K562 (cell line): ENCODE measurements around the gene CENPN. TPM values are rescaled to one million over a fixed set of nuclear protein-coding genes. Genes with fewer than 3 reads are reported as not detected.

ENCODE experiments used
- CBFA2T2 ChIP-seq: fragments of 450-650 bp; conservative IDR thresholded peaks from 2 replicates; pipeline ENCODE4 v1.6.1; 2017; ENCODE audit warnings: mild to moderate bottlenecking
- ELF4 ChIP-seq: fragments of 450-650 bp; formaldehyde crosslinking; IDR thresholded peaks from 2 replicates; pipeline ENCODE4 v1.4.0; 2022; ENCODE audit warnings: missing genetic modification characterization
- EP400 ChIP-seq: fragments of 450-650 bp; IDR thresholded peaks from 2 replicates; pipeline ENCODE4 v1.6.1; 2017; ENCODE audit warnings: antibody characterized with exemption, mild to moderate bottlenecking, moderate library complexity
- ETV6 ChIP-seq, 3 experiments: fragments of 150-350 bp in 1 of 3; sonication (generic) in 1 of 3; formaldehyde crosslinking in 1 of 3; IDR thresholded peaks; 2 replicates each; pipeline versions ENCODE4 v1.6.1 to v1.8.0; 2014 to 2022; ENCODE audit warnings: borderline replicate concordance in 2 of 3, low read depth in 2 of 3, antibody characterized with exemption in 1 of 3, low read length in 1 of 3, mild to moderate bottlenecking in 1 of 3, missing genetic modification reagents in 1 of 3
- GABPB2 ChIP-seq: fragments of 250-450 bp; sonication (Bioruptor Pico); conservative IDR thresholded peaks from 2 replicates; pipeline ENCODE4 v1.5.1; 2021; ENCODE audit warnings: mild to moderate bottlenecking
- GATA2 ChIP-seq: sonication (generic); formaldehyde crosslinking; IDR thresholded peaks from 2 replicates; pipeline ENCODE4 v1.4.0; 2020; ENCODE audit warnings: mild to moderate bottlenecking, missing genetic modification reagents
- MAFG ChIP-seq: fragments of 450-650 bp; conservative IDR thresholded peaks from 2 replicates; pipeline ENCODE4 v1.6.1; 2016; ENCODE audit warnings: missing genetic modification characterization, missing compliant biosample characterization
- RHOXF2B ChIP-seq: fragments of 250-450 bp; sonication (Bioruptor Pico); conservative IDR thresholded peaks from 2 replicates; pipeline ENCODE4 v1.5.1; 2021
- SAFB ChIP-seq: fragments of 200-400 bp; formaldehyde crosslinking; IDR thresholded peaks from 2 replicates; pipeline ENCODE4 v1.6.1; 2017; ENCODE audit warnings: low read depth, low read length, borderline replicate concordance
- SIN3A ChIP-seq, 2 experiments: fragments of 150-350 bp in 1 of 2; IDR thresholded peaks; 2 replicates each; pipeline ENCODE4 v1.6.1; 2011 to 2016; ENCODE audit warnings: borderline replicate concordance in 2 of 2, low read depth in 2 of 2, low read length in 2 of 2, mild to moderate bottlenecking in 2 of 2, moderate library complexity in 2 of 2; ENCODE audit not compliant: control insufficient read depth in 1 of 2
- SMARCE1 ChIP-seq: fragments of 450-650 bp; IDR thresholded peaks from 2 replicates; pipeline ENCODE4 v1.7.1; 2016; ENCODE audit warnings: mild to moderate bottlenecking
- STAT5A ChIP-seq: IDR thresholded peaks from 2 replicates; pipeline ENCODE4 v1.6.1; 2012; ENCODE audit warnings: low read length, inconsistent platforms, borderline replicate concordance
- TRIM24 ChIP-seq, 2 experiments: fragments of 450-650 bp; IDR thresholded peaks; 2 replicates each; pipeline ENCODE4 v1.6.1; 2016
- ZNF133 ChIP-seq: fragments of 250-450 bp; sonication (Bioruptor Pico); IDR thresholded peaks from 2 replicates; pipeline ENCODE4 v1.4.0; 2020; ENCODE audit warnings: mild to moderate bottlenecking
- ZNF174 ChIP-seq: fragments of 250-450 bp; sonication (Bioruptor Pico); IDR thresholded peaks from 2 replicates; pipeline ENCODE4 v1.4.0; 2020; ENCODE audit warnings: mild to moderate bottlenecking
- ZNF184 ChIP-seq: sonication (generic); formaldehyde crosslinking; IDR thresholded peaks from 2 replicates; pipeline ENCODE4 v1.5.0; 2020; ENCODE audit warnings: missing genetic modification reagents
- ZNF561 ChIP-seq: fragments of 450-650 bp; formaldehyde crosslinking; conservative IDR thresholded peaks from 2 replicates; pipeline ENCODE4 v1.4.0; 2020; ENCODE audit warnings: mild to moderate bottlenecking, moderate library complexity
- ZNF778 ChIP-seq: fragments of 450-650 bp; formaldehyde crosslinking; IDR thresholded peaks from 2 replicates; pipeline ENCODE4 v1.4.0; 2020; ENCODE audit warnings: mild to moderate bottlenecking, moderate library complexity
- polyA plus RNA-seq, 8 experiments: library from polyadenylated mRNA; depleted of rRNA in 4 of 8; stranded (reverse) in 5 of 8; unstranded in 3 of 8; fragments of >200 nt; fragmentation: Nextera tagmentation in 2 of 8; fragmentation: Illumina TruSeq in 1 of 8; extraction: Ambion mirVana in 2 of 8; extraction: Trizol in 1 of 8; gene quantifications; 2 replicates each; pipeline versions ENCODE4 v1.2.1 to v1.2.3, GENCODE V29; 2011 to 2014; ENCODE audit warnings: inconsistent platforms in 1 of 8, missing spikeins in 1 of 8
- total RNA-seq, 7 experiments: library from RNA; depleted of rRNA in 6 of 7; stranded (reverse); fragments of >200 nt in 6 of 7; fragmentation: Illumina TruSeq in 2 of 7; extraction: Trizol in 2 of 7; gene quantifications; 2 replicates each; pipeline versions ENCODE4 v1.2.1 to v1.2.3, GENCODE V29; 2011 to 2021; ENCODE audit warnings: low replicate concordance in 1 of 7
- TF ChIP-seq, protein P1 (sequence below): sonication (generic); formaldehyde crosslinking; IDR thresholded peaks from 2 replicates; pipeline ENCODE4 v1.9.0; 2022; ENCODE audit warnings: mild to moderate bottlenecking, missing genetic modification reagents
- TF ChIP-seq, protein P2 (sequence below): sonication (generic); formaldehyde crosslinking; IDR thresholded peaks from 2 replicates; pipeline ENCODE4 v1.8.0; 2022; ENCODE audit warnings: mild to moderate bottlenecking, missing genetic modification reagents
- TF ChIP-seq, protein P3 (sequence below): conservative IDR thresholded peaks from 2 replicates; pipeline ENCODE4 v1.6.1; 2011; ENCODE audit warnings: low read depth, mild to moderate bottlenecking, low read length; ENCODE audit not compliant: control insufficient read depth
- TF ChIP-seq, protein P4 (sequence below): IDR thresholded peaks from 2 replicates; pipeline ENCODE4 v1.6.1; 2014; ENCODE audit warnings: antibody characterized with exemption
- TF ChIP-seq, protein P5 (sequence below): fragments of 450-650 bp; IDR thresholded peaks from 2 replicates; pipeline ENCODE4 v1.6.1; 2016; ENCODE audit warnings: low read depth, mild to moderate bottlenecking, moderate library complexity

CENPN gene
- total and polyA plus RNA-seq, 9 of the 15 experiments (the other 6 are each of a cell fraction or from before 2014, with no cell fraction given): 92.3 to 384 (median 140) TPM

DNA sequence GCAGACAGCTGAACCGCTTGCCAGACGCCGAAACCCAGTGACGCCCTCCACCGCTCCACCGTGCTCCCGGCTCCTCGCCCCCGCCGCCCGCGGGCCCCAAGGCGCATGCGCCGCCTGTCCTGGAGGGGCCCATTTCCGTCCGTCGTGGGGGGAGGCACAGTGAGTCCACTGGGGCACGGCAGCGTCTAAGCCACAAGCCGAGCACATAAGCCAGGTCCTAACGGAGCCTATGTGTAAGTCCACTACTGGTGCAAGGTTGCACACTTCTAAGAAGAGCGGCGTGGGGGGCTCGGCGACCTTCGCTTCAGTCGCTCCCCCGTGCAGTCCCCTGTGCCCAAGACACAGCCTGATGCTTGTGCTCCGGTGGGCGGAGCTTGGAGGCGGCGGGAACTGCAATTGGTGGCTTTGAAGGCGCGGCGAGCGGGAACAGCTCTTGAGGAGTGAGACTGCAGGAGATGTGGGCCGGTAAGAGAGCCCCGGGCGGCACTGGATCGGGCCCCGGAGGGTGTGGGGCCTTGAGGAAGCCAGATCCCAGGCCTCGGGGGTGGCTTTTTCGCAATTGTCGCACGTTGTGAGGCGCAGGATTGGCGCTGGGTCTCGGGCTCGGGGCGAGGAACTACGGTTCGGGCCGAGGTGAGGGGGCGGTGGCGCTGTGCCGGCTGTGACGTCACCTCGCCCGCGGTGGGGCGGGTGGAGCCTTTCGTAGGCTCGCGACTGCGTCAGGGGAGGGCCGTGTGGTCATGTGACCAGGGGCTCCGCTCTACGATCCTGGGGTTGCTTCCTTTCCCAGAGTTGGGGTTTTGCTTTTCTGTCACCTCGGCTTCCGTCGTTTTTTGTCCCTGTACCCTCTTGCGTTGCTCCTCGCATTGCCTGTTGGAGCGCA lies at the start of gene CENPN, which contains the start of gene CMC2 (continued):
- TF ChIP-seq CBFA2T2 (peak; percentile 87), ETV6 (IDR thresholded peaks at IDR 0.05; ENCODE audit: borderline replicate concordance in 1 of 2, low read depth in 2 of 2, low read length in 1 of 2) (0 out of 4 replicates have a peak, but pooled peaks of 1 of the 2 experiments have one; percentile 13), ETV6 (CRISPR knock-in tag; IDR thresholded peaks at IDR 0.05; ENCODE audit: borderline replicate concordance) (no peak), RHOXF2B (0 out of 2 replicates have a peak, but pooled peaks have one; percentile 54), GABPB2 (CRISPR knock-in tag) (no peak), SMARCE1 (no peak), ELF4 (CRISPR knock-in tag) (0 out of 2 replicates have a peak, but pooled peaks have one; percentile 58), EP400 (peak; percentile 99), STAT5A (no peak), ZNF133 (CRISPR knock-in tag) (0 out of 2 replicates have a peak, but pooled peaks have one; percentile 35), ZNF184 (no peak), MAFG (no peak), SAFB (no peak), TRIM24 (IDR thresholded peaks at IDR 0.05) (peak in 1 of 2 experiments; percentile 80; a peak in 2 of 4 replicates), GATA2 (CRISPR knock-in tag) (no peak), ZNF778 (CRISPR knock-in tag) (no peak), ZNF174 (no peak), ZNF561 (CRISPR knock-in tag) (peak; percentile 60; the same call in 1 of the 2 replicates), SIN3A (IDR thresholded peaks at IDR 0.05; ENCODE audit: borderline replicate concordance in 2 of 2, control insufficient read depth in 1 of 2, low read depth in 2 of 2, low read length in 2 of 2) (peak; percentile 74 to 76; a peak in 3 of 4 replicates)
- TF ChIP-seq, protein P1, sequence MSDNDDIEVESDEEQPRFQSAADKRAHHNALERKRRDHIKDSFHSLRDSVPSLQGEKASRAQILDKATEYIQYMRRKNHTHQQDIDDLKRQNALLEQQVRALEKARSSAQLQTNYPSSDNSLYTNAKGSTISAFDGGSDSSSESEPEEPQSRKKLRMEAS (CRISPR knock-in tag): peak; percentile 67
- TF ChIP-seq, protein P2, sequence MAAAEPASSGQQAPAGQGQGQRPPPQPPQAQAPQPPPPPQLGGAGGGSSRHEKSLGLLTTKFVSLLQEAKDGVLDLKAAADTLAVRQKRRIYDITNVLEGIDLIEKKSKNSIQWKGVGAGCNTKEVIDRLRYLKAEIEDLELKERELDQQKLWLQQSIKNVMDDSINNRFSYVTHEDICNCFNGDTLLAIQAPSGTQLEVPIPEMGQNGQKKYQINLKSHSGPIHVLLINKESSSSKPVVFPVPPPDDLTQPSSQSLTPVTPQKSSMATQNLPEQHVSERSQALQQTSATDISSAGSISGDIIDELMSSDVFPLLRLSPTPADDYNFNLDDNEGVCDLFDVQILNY: peak; percentile 93
- TF ChIP-seq, protein P3, sequence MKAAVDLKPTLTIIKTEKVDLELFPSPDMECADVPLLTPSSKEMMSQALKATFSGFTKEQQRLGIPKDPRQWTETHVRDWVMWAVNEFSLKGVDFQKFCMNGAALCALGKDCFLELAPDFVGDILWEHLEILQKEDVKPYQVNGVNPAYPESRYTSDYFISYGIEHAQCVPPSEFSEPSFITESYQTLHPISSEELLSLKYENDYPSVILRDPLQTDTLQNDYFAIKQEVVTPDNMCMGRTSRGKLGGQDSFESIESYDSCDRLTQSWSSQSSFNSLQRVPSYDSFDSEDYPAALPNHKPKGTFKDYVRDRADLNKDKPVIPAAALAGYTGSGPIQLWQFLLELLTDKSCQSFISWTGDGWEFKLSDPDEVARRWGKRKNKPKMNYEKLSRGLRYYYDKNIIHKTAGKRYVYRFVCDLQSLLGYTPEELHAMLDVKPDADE: peak; percentile 60
- TF ChIP-seq, protein P4, sequence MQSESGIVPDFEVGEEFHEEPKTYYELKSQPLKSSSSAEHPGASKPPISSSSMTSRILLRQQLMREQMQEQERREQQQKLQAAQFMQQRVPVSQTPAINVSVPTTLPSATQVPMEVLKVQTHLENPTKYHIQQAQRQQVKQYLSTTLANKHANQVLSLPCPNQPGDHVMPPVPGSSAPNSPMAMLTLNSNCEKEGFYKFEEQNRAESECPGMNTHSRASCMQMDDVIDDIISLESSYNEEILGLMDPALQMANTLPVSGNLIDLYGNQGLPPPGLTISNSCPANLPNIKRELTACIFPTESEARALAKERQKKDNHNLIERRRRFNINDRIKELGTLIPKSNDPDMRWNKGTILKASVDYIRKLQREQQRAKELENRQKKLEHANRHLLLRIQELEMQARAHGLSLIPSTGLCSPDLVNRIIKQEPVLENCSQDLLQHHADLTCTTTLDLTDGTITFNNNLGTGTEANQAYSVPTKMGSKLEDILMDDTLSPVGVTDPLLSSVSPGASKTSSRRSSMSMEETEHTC: peak; percentile 38; the same call in 1 of the 2 replicates
- TF ChIP-seq, protein P5, sequence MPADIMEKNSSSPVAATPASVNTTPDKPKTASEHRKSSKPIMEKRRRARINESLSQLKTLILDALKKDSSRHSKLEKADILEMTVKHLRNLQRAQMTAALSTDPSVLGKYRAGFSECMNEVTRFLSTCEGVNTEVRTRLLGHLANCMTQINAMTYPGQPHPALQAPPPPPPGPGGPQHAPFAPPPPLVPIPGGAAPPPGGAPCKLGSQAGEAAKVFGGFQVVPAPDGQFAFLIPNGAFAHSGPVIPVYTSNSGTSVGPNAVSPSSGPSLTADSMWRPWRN: peak; percentile 41; the same call in 1 of the 2 replicates
